IPS-18c (cell line): ENCODE data around the gene RIPK3.
"Not testable (repeated sequence)": the region's sequence is repeated elsewhere in the genome, so short reads cannot be mapped to it uniquely, and the experiment has no call there.

Experiments used
- H3K4me3 ChIP-seq: 2 replicates; pipeline ENCODE4 v1.7.0; 2013; ENCODE audit warnings: low read depth, mild to moderate bottlenecking, low read length, moderate library complexity; ENCODE audit not compliant: insufficient read depth
- H3K9me3 ChIP-seq: one replicate; pipeline ENCODE4 v1.6.1; 2013; ENCODE audit warnings: mild to moderate bottlenecking, low read length, moderate library complexity; ENCODE audit not compliant: control insufficient read depth, insufficient read depth

RIPK3 gene

GRCh38 chr14:24332268-24332993, 7.4 kb downstream of the RIPK3 start:
- peak overlapping the region; percentile 56 for H3K4me3 ChIP-seq
- H3K9me3 ChIP-seq = no peaks in the 10 kb centered on the region

- Histone ChIP-seq H3K4me3 (no peak overlapping the region; the same call in 1 of the 2 replicates), H3K9me3 (no peaks in the 10 kb centered on the region)
These were observed 8.0 kb downstream of the RIPK3 start for GRCh38 chr14:24331731-24332267.

- no peaks in the 10 kb centered on the region for H3K9me3 ChIP-seq
- H3K4me3 ChIP-seq = no peak overlapping the region
These were observed 8.7 kb downstream of the RIPK3 start for GRCh38 chr14:24330973-24331674.

GRCh38 chr14:24329736-24330135, 10.1 kb downstream of the RIPK3 start:
- no peak overlapping the region for H3K4me3 ChIP-seq

GRCh38 chr14:24329073-24329663, 10.6 kb downstream of the RIPK3 start:
- no peaks in the 10 kb centered on the region for H3K9me3 ChIP-seq

More at GRCh38 chr14:24329736-24330135, 10.1 kb downstream of the RIPK3 start:
- no peaks in the 10 kb centered on the region for H3K9me3 ChIP-seq

GRCh38 chr14:24327914-24328313, 11.9 kb downstream of the RIPK3 start:
- not testable (repeated sequence) for H3K4me3 ChIP-seq, H3K9me3 ChIP-seq

More at GRCh38 chr14:24329073-24329663, 10.6 kb downstream of the RIPK3 start:
- no peak overlapping the region for H3K4me3 ChIP-seq

GRCh38 chr14:24327303-24327702, 12.5 kb downstream of the RIPK3 start:
- Histone ChIP-seq H3K4me3 (no peak overlapping the region), H3K9me3 (no peaks in the 10 kb centered on the region)

GRCh38 chr14:24325963-24326362, 13.8 kb downstream of the RIPK3 start:
- Histone ChIP-seq H3K4me3 (no peak overlapping the region), H3K9me3 (no peaks in the 10 kb centered on the region)

GRCh38 chr14:24325041-24325530, 14.7 kb downstream of the RIPK3 start:
- Histone ChIP-seq H3K4me3 (no peak overlapping the region), H3K9me3 (no peaks in the 10 kb centered on the region)

GRCh38 chr14:24324024-24324423, 15.8 kb downstream of the RIPK3 start:
- no peaks in the 10 kb centered on the region for H3K9me3 ChIP-seq
- H3K4me3 ChIP-seq = no peak overlapping the region

- no peak overlapping the region for H3K4me3 ChIP-seq
These were observed 16.4 kb downstream of the RIPK3 start for GRCh38 chr14:24323341-24323740.

GRCh38 chr14:24322672-24323071, 17.1 kb downstream of the RIPK3 start:
- Histone ChIP-seq H3K9me3 (no peaks in the 10 kb centered on the region), H3K4me3 (no peak overlapping the region)

More at GRCh38 chr14:24323341-24323740, 16.4 kb downstream of the RIPK3 start:
- H3K9me3 ChIP-seq = no peaks in the 10 kb centered on the region

GRCh38 chr14:24321212-24321975, 18.4 kb downstream of the RIPK3 start:
- no peaks in the 10 kb centered on the region for H3K9me3 ChIP-seq
- H3K4me3 ChIP-seq = no peak overlapping the region

- H3K9me3 ChIP-seq = no peaks in the 10 kb centered on the region
These were observed 22.5 kb downstream of the RIPK3 start for GRCh38 chr14:24317141-24317928.

GRCh38 chr14:24316597-24316950, 23.2 kb downstream of the RIPK3 start:
- Histone ChIP-seq H3K9me3 (no peaks in the 10 kb centered on the region), H3K4me3 (no peak overlapping the region)

More at GRCh38 chr14:24317141-24317928, 22.5 kb downstream of the RIPK3 start:
- no peak overlapping the region for H3K4me3 ChIP-seq

GRCh38 chr14:24315807-24316596, 23.8 kb downstream of the RIPK3 start:
- H3K4me3 ChIP-seq = no peak overlapping the region

More at GRCh38 chr14:24315807-24316596, 23.8 kb downstream of the RIPK3 start:
- H3K9me3 ChIP-seq = no peaks in the 10 kb centered on the region
